BJ (cell line): Measurements from ENCODE around the gene AMN. TPM values are rescaled to one million over a fixed set of nuclear protein-coding genes. Genes with fewer than 3 reads are reported as not detected.

Experiments
- CTCF ChIA-PET: fragments of 350-600 bp; formaldehyde crosslinking; extraction: SDS; loops from one replicate; lab custom pipeline; 2021; ENCODE audit warnings: antibody characterized with exemption, inconsistent platforms; lab: Yijun Ruan, JAX
- POLR2A ChIA-PET: fragments of 300-600 bp; sonication (Branson Sonifier 250); formaldehyde crosslinking; extraction: SDS; loops from one replicate; lab custom pipeline; 2021; ENCODE audit warnings: antibody characterized with exemption; lab: Charles Lee
- DNase-seq: peaks from one replicate; pipeline ENCODE4 v3.0.0-alpha.2; 2011; ENCODE audit warnings: low read depth
- H3K27me3 ChIP-seq: 2 replicates; pipeline ENCODE4 v1.6.0; 2011; ENCODE audit warnings: low read length; ENCODE audit not compliant: control insufficient read depth, insufficient read depth
- H3K36me3 ChIP-seq: 2 replicates; pipeline ENCODE4 v1.5.1; 2011; ENCODE audit warnings: low read length; ENCODE audit not compliant: control insufficient read depth, insufficient read depth
- H3K4me3 ChIP-seq: 2 replicates; pipeline ENCODE4 v1.5.1; 2011; ENCODE audit warnings: low read depth, mild to moderate bottlenecking, control low read depth, low read length
- polyA plus RNA-seq: library from polyadenylated mRNA; depleted of rRNA; stranded (reverse); fragments of >200 nt; gene quantifications from 2 replicates; pipeline ENCODE4 v1.2.3, GENCODE V29; 2011
- TF ChIP-seq, protein P1 (sequence below): IDR thresholded peaks from 2 replicates; pipeline ENCODE4 v1.5.1; 2011; ENCODE audit warnings: low read depth, mild to moderate bottlenecking, control low read depth, inconsistent platforms, low read length, moderate library complexity; ENCODE audit not compliant: insufficient read depth

Gene AMN
- polyA plus RNA-seq, 1 experiment, result 0.17 TPM

DNA sequence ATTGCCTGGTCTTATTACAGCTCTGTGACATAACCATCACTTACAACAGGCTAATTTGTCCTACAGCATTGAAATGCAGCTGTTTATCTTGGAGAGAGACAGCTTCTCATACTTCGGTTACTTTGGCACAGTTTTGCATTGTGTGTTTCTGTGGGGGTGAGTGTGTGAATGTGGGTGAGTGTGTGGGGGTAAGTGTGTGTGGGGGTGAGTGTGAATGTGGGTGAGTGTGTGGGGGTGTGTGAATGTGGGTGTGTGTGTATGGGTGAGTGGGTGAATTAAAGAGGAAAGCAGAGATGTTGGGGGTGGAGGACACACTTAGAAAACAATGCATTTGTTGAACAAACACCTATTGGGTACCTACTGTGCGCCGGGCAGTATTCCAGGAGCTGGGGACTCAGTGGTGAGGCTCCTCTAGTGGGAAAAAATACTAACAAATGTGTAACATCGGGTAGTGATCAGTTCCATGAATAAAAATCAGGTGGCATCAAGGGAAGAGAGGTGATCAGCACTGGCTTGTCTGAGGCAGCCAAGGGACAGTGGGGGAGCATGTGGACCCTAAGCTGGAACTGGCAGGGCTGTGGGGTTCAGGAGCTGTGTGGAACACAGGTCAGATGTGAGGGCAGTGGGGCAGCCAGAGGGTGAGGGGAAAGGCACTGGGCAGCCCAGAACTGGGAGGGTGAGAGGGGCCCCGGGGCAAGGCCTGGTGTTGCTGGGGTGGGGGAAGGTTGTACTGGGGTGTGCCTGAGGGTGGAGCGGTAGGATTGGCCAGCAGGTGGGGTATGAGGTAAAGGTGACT, 44.1 kb upstream of the AMN start:
- DNase-seq, result no peak

DNA sequence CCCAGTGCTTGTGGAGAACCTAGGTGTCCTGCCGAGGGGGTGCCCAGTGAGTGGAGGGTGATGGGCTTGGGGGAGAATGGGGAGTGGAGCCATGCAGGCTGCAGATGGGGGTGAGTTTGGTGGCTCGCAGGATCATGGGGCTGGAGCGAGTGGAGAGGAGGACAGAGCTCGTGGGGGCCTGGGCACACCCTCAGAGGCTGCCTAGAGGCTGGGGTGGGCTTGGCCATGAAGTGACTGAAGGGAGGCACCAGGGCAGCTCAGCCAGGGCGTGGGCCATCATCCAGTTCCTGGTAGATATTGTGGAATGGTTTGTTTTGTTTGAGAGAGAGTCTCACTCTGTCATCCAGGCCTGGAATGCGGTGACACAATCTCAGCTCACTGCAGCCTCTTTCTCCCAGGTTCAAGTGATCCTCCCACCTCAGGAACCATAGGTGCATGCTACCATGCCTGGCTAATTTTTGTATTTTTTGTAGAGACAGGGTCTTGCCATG, 43.4 kb upstream of the AMN start:
- POLR2A ChIA-PET, result no interaction called here
- no peak for DNase-seq
- TF ChIP-seq, protein P1, sequence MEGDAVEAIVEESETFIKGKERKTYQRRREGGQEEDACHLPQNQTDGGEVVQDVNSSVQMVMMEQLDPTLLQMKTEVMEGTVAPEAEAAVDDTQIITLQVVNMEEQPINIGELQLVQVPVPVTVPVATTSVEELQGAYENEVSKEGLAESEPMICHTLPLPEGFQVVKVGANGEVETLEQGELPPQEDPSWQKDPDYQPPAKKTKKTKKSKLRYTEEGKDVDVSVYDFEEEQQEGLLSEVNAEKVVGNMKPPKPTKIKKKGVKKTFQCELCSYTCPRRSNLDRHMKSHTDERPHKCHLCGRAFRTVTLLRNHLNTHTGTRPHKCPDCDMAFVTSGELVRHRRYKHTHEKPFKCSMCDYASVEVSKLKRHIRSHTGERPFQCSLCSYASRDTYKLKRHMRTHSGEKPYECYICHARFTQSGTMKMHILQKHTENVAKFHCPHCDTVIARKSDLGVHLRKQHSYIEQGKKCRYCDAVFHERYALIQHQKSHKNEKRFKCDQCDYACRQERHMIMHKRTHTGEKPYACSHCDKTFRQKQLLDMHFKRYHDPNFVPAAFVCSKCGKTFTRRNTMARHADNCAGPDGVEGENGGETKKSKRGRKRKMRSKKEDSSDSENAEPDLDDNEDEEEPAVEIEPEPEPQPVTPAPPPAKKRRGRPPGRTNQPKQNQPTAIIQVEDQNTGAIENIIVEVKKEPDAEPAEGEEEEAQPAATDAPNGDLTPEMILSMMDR, result no peak
- Histone ChIP-seq H3K27me3 (no peaks in the 10 kb centered on the region), H3K4me3 (no peak overlapping the region), H3K36me3 (peaks cover 2% of the 10 kb centered on the region; the same call in 1 of the 2 replicates)
- CTCF ChIA-PET, result interaction anchor here (2.1 kb wide), 1 partner anchor 10 kb away, joined by 7 read pairs; no protein-coding TSS in a partner anchor

More for the DNA sequence above, 44.1 kb upstream of the AMN start:
- POLR2A ChIA-PET, result no interaction called here
- TF ChIP-seq, protein P1, result no peak
- peaks cover 2% of the 10 kb centered on the region; the same call in 1 of the 2 replicates for H3K36me3 ChIP-seq
- CTCF ChIA-PET, result interaction anchor here (0.7 to 2.1 kb wide), 2 partner anchors 10 kb away, joined by 5 to 7 read pairs; no protein-coding TSS in a partner anchor
- H3K4me3 ChIP-seq, result no peak overlapping the region
- no peaks in the 10 kb centered on the region for H3K27me3 ChIP-seq

DNA sequence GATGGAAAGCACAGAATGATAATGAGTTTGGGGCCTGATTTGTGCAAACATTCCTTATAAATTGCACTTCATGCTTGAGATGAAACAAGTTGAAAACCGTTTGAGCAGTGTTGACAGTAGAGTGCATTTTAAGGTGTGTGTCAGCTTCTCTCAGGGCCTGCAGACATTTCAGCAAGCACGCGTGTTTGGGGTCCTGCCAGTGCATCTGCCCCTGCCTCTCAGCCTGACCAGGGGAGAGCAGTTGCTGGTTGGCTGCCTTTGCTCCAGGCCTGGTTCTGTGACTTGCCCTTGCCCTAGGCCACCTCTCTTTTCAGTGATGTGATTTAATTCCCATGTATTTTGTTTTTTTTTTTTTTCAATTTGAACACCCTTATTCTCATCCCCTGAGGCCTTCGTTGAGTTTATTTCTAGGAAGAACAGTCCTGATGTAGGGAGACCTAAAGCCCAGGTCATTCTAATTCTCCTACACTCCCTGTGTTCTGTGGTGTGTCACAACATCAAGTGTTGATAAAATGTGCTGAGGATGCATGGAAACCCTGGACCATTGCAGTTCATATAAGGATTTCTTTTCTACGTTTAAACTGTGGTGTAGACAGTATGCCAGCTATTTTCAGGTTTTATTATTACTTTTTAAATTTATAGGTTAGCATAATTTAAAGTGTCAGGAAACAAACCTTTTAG, 40.1 kb upstream of the AMN start:
- TF ChIP-seq, protein P1, result no peak
- H3K4me3 ChIP-seq, result no peak overlapping the region
- no peaks in the 10 kb centered on the region for H3K27me3 ChIP-seq
- DNase-seq, result no peak
- ChIA-PET POLR2A (no interaction called here), CTCF (no interaction called here)
- peaks cover 2% of the 10 kb centered on the region for H3K36me3 ChIP-seq

DNA sequence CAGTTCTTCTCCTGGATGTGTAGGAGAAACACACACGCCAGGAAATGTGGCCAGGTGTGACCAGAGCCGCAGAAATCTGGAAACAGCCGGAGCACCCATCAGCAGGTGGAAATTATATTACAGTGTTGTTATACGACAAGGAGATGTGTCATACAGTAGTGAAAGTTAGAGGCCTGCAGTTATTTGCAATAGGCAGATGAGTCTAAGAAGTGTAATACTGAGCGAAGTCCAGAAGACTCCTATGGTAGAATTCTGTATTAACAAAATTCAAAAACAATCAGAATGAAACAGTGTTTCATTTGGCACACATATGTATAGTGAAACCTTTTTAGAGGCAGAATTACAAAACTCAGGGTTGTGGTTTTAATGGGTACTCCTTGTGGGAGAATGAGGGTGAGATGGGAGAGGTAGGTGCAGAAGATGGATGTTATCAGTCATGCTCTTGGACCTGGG, 39.3 kb upstream of the AMN start:
- no peak for DNase-seq
- ChIA-PET CTCF (interaction anchor here (0.6 kb wide), 1 partner anchor 244 kb away, joined by 3 read pairs; no protein-coding TSS in a partner anchor), POLR2A (no interaction called here)
- TF ChIP-seq, protein P1, result no peak
- Histone ChIP-seq H3K4me3 (no peak overlapping the region), H3K36me3 (peaks cover 3% of the 10 kb centered on the region), H3K27me3 (no peaks in the 10 kb centered on the region)

DNA sequence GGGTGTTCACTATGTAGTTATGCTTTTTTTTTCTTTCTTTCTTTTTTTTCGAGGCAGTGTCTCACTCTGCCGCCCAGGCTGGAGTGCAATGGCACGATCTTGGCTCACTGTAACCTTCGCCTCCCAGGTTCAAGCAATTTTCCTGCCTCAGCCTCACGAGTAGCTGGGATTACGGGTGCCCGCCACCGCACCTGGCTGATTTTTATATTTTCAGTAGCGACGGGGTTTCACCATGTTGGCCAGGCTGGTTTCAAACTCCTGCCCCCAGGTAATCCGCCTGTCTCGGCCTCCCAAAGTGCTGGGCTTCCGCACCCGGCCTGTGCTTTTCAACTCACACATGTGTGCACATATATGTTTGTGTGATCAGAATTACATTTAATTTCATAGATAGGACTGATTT, 38.9 kb upstream of the AMN start:
- ChIA-PET CTCF (interaction anchor here (0.6 kb wide), 1 partner anchor 244 kb away, joined by 3 read pairs; no protein-coding TSS in a partner anchor), POLR2A (no interaction called here)
- no peak for DNase-seq

More for the DNA sequence above, 38.9 kb upstream of the AMN start:
- H3K4me3 ChIP-seq, result no peak overlapping the region
- TF ChIP-seq, protein P1, result no peak
- H3K27me3 ChIP-seq, result no peaks in the 10 kb centered on the region
- H3K36me3 ChIP-seq, result peaks cover 6% of the 10 kb centered on the region
